Keratinocyte (primary cell): ENCODE measurements around the gene MINDY4. TPM values are rescaled to one million over a fixed set of nuclear protein-coding genes. Genes with fewer than 3 reads are reported as not detected.

Source experiments
- DNase-seq: peaks from one replicate; pipeline ENCODE4 v3.0.0-alpha.2; 2011; ENCODE audit warnings: low read depth, missing footprints, low spot score
- FAIRE-seq: peaks from 2 replicates; lab custom pipeline; 2011; peaks lifted over from hg19 to GRCh38; lab: Jason Lieb, UNC
- H2AFZ ChIP-seq: 2 replicates; pipeline ENCODE4 v1.6.0; 2012; ENCODE audit warnings: low read length, control low read depth, inconsistent platforms; ENCODE audit not compliant: control insufficient read depth
- H3K27ac ChIP-seq: 2 replicates; pipeline ENCODE4 v1.5.1; 2011; ENCODE audit warnings: low read length; ENCODE audit not compliant: control insufficient read depth, insufficient read depth
- H3K27me3 ChIP-seq: 3 replicates; pipeline ENCODE4 v1.6.0; 2011; ENCODE audit warnings: low read length; ENCODE audit not compliant: control insufficient read depth, insufficient read depth; ENCODE audit errors: extremely low read depth
- H3K36me3 ChIP-seq, 2 experiments: 2 replicates in 1 of 2; 3 replicates in 1 of 2; pipeline ENCODE4 v1.5.1; 2011; ENCODE audit warnings: low read length in 2 of 2, mild to moderate bottlenecking in 1 of 2; ENCODE audit not compliant: control insufficient read depth in 2 of 2, insufficient read depth in 2 of 2; ENCODE audit errors: extremely low read depth in 1 of 2
- H3K4me1 ChIP-seq: 3 replicates; pipeline ENCODE4 v1.5.1; 2011; ENCODE audit warnings: low read length; ENCODE audit not compliant: control insufficient read depth, insufficient read depth; ENCODE audit errors: extremely low read depth
- H3K4me2 ChIP-seq: 3 replicates; pipeline ENCODE4 v1.6.0; 2011; ENCODE audit warnings: low read depth, low read length; ENCODE audit not compliant: control insufficient read depth, insufficient read depth; ENCODE audit errors: extremely low read depth
- H3K4me3 ChIP-seq, 3 experiments: fragments of 200-600 bp in 1 of 3; sonication (generic) in 1 of 3; 2 replicates in 2 of 3; 3 replicates in 1 of 3; pipeline ENCODE4 v1.5.1; 2011 to 2016; ENCODE audit warnings: low read length in 3 of 3, mild to moderate bottlenecking in 3 of 3, control low read depth in 2 of 3, inconsistent platforms in 1 of 3, low read depth in 1 of 3, mixed read lengths in 1 of 3, mixed run types in 1 of 3, moderate library complexity in 1 of 3; ENCODE audit not compliant: control insufficient read depth in 2 of 3, insufficient read depth in 2 of 3; ENCODE audit errors: extremely low read depth in 1 of 3
- H3K79me2 ChIP-seq: 2 replicates; pipeline ENCODE4 v1.6.0; 2012; ENCODE audit warnings: low read length; ENCODE audit not compliant: control insufficient read depth, insufficient read depth
- H3K9ac ChIP-seq: 3 replicates; pipeline ENCODE4 v1.6.0; 2011; ENCODE audit warnings: low read length; ENCODE audit not compliant: control insufficient read depth, insufficient read depth; ENCODE audit errors: extremely low read depth
- H3K9me1 ChIP-seq: 3 replicates; pipeline ENCODE4 v1.6.0; 2011; ENCODE audit warnings: low read length; ENCODE audit not compliant: control insufficient read depth, insufficient read depth; ENCODE audit errors: extremely low read depth
- H3K9me3 ChIP-seq: 2 replicates; pipeline ENCODE4 v1.5.1; 2012; ENCODE audit warnings: low read depth, low read length; ENCODE audit not compliant: control insufficient read depth
- H4K20me1 ChIP-seq: 3 replicates; pipeline ENCODE4 v1.6.0; 2011; ENCODE audit warnings: low read length; ENCODE audit not compliant: control insufficient read depth, insufficient read depth; ENCODE audit errors: extremely low read depth
- EZH2 ChIP-seq: IDR thresholded peaks from one replicate; pipeline ENCODE4 v1.6.1; 2012; ENCODE audit warnings: inconsistent platforms, mild to moderate bottlenecking, low read length, moderate library complexity
- dilution Hi-C: fragments of 300-500 bp; cut with MboI; formaldehyde crosslinking; loops from one replicate; pipeline ENCODE4 v1.7.0; 2020; ENCODE audit warnings: low sequenced_read_pairs; ENCODE audit not compliant: extremely low pct_ligation_motif_present
- polyA plus RNA-seq, 5 experiments: library from polyadenylated mRNA; depleted of rRNA in 3 of 5; stranded (reverse) in 3 of 5; stranded (forward) in 1 of 5; unstranded in 1 of 5; fragments of >200 nt; gene quantifications; 1 replicate in 1 of 5; 2 replicates in 3 of 5; 3 replicates in 1 of 5; pipeline versions ENCODE4 v1.2.1 to v1.2.3, GENCODE V29; 2011 to 2012; ENCODE audit warnings: missing spikeins in 2 of 5, low read depth in 1 of 5, low replicate concordance in 1 of 5
- TF ChIP-seq, protein P1 (sequence below), 3 experiments: IDR thresholded peaks in 1 of 3; conservative IDR thresholded peaks in 1 of 3; optimal IDR thresholded peaks in 1 of 3; 2 replicates in 2 of 3; 3 replicates in 1 of 3; pipeline versions ENCODE3 to v1.5.1; 2011; ENCODE audit warnings: low read length in 3 of 3, mild to moderate bottlenecking in 3 of 3, moderate library complexity in 2 of 3, control low read depth in 1 of 3, inconsistent platforms in 1 of 3; ENCODE audit not compliant: insufficient read depth in 2 of 3; ENCODE audit errors: extremely low read depth in 1 of 3

MINDY4 gene
- polyA plus RNA-seq, 1 donor (not counting 4 experiments of a cell fraction or from before 2014, with no cell fraction given), result 1.5 TPM

DNA sequence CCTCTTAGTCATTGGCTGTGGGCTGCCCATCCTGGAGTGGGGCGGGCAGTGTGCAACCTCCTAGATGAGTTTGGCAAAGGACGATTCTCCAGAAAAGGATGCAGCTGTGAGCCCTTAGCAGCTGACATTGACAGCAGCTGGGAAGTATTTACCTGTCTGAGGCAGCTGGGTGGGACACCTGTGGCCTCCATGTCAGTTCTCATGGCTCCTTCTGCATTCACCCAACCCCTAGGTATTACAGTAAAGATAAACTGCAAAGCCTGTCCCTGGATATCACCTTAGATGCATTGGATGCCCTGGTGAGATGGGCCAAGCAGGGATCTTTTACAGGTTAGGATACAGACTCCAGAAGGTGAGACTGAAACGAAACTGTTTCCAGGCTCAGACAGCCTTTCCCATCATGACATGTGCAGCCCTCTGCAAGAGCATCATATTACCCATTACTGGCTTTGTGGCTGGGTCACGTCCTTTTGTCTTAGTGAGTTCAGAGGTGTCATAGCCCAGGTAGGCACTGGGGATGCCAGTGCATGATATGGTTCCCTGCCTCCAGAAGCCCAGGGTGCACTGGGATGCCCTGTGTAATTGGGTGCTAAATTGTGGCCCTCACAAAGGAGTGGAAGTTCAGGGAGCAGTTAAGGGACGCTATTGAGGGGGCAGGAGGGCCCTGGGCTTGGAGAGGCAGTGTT lies 28.9 kb downstream of the MINDY4 start:
- DNase-seq, result no peak

DNA sequence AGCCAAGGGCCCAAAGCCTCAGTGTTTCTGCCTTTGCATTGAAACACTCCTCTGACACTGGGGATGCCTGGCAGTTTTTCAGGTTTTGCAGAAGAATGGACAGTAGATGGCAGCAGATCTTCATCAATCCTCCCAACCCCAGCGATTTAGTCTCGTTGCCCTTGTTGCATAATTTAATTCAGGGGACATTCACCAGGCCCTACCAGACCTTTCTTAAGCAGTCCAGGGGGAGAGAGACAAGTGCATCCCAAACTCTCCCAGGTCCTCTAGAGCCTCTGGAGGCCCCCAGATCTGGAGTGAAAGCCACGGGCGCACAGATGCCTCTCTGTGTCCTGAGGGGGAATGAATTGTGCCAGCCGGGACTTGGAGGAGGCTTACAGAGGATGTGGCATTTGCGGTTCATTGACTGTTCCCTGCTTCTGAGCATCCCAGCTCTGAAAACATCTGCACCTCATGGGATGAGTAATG lies 29.6 kb downstream of the MINDY4 start:
- TF ChIP-seq, protein P1, sequence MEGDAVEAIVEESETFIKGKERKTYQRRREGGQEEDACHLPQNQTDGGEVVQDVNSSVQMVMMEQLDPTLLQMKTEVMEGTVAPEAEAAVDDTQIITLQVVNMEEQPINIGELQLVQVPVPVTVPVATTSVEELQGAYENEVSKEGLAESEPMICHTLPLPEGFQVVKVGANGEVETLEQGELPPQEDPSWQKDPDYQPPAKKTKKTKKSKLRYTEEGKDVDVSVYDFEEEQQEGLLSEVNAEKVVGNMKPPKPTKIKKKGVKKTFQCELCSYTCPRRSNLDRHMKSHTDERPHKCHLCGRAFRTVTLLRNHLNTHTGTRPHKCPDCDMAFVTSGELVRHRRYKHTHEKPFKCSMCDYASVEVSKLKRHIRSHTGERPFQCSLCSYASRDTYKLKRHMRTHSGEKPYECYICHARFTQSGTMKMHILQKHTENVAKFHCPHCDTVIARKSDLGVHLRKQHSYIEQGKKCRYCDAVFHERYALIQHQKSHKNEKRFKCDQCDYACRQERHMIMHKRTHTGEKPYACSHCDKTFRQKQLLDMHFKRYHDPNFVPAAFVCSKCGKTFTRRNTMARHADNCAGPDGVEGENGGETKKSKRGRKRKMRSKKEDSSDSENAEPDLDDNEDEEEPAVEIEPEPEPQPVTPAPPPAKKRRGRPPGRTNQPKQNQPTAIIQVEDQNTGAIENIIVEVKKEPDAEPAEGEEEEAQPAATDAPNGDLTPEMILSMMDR (optimal IDR thresholded peaks at IDR 0.05 in 1 of 3, IDR thresholded peaks at IDR 0.05 in 1 of 3, conservative IDR thresholded peaks at IDR 0.05 in 1 of 3; ENCODE audit: extremely low read depth in 1 of 3, insufficient read depth in 2 of 3, low read length in 3 of 3), result peak; percentile 52 to 83 (median 79)
- no peak for TF ChIP-seq EZH2
- DNase-seq (no peak), FAIRE-seq (peak; percentile 74)
- H3K9me1 ChIP-seq, result no peaks in the 10 kb centered on the region
- dilution Hi-C loops, result loop anchor here (25.0 kb wide), 1 partner anchor 311 kb away; no protein-coding TSS in a partner anchor
- H3K36me3 ChIP-seq, result no peaks in the 10 kb centered on the region
- no peak overlapping the region for H3K4me3 ChIP-seq
- H3K4me1 ChIP-seq, result peaks cover 67% of the 10 kb centered on the region
- H3K79me2 ChIP-seq, result no peaks in the 10 kb centered on the region
- no peak overlapping the region for H3K9ac ChIP-seq
- no peak overlapping the region for H2AFZ ChIP-seq
- no peak overlapping the region for H3K27ac ChIP-seq
- no peaks in the 10 kb centered on the region for H3K27me3 ChIP-seq
- peak overlapping the region; percentile 72 for H3K4me2 ChIP-seq
- no peaks in the 10 kb centered on the region for H4K20me1 ChIP-seq
- H3K9me3 ChIP-seq, result no peaks in the 10 kb centered on the region

More for the DNA sequence above, 28.9 kb downstream of the MINDY4 start:
- H3K9me3 ChIP-seq, result no peaks in the 10 kb centered on the region
- no peak overlapping the region for H2AFZ ChIP-seq
- H3K9me1 ChIP-seq, result no peaks in the 10 kb centered on the region
- H3K4me1 ChIP-seq, result peaks cover 74% of the 10 kb centered on the region
- no peak for FAIRE-seq
- no peak overlapping the region for H3K9ac ChIP-seq
- dilution Hi-C loops, result loop anchor here (25.0 kb wide), 1 partner anchor 312 kb away; no protein-coding TSS in a partner anchor
- TF ChIP-seq, protein P1 (optimal IDR thresholded peaks at IDR 0.05 in 1 of 3, IDR thresholded peaks at IDR 0.05 in 1 of 3, conservative IDR thresholded peaks at IDR 0.05 in 1 of 3; ENCODE audit: extremely low read depth in 1 of 3, insufficient read depth in 2 of 3, low read length in 3 of 3), result no peak
- TF ChIP-seq EZH2, result no peak
- peak overlapping the region; percentile 78 for H3K27ac ChIP-seq
- no peaks in the 10 kb centered on the region for H3K27me3 ChIP-seq
- H3K4me3 ChIP-seq, result no peak overlapping the region
- H4K20me1 ChIP-seq, result no peaks in the 10 kb centered on the region
- H3K79me2 ChIP-seq, result no peaks in the 10 kb centered on the region
- H3K36me3 ChIP-seq, result no peaks in the 10 kb centered on the region
- H3K4me2 ChIP-seq, result peak overlapping the region; percentile 72
